SU-DHL-6 (cell line): ENCODE data around the gene BEND7.
"Not testable (repeated sequence)": the region's sequence is repeated elsewhere in the genome, so short reads cannot be mapped to it uniquely, and the experiment has no call there.

Experiments used
- CTCF ChIP-seq: fragments of 200-600 bp; sonication (generic); IDR thresholded peaks from one replicate; pipeline ENCODE4 v1.5.1; 2017; ENCODE audit warnings: antibody characterized with exemption, mild to moderate bottlenecking, low read length, moderate library complexity; ENCODE audit not compliant: insufficient read depth, poor library complexity, severe bottlenecking
- EZH2phosphoT487 ChIP-seq: fragments of 200-600 bp; sonication (generic), shearing (Covaris generic); conservative IDR thresholded peaks from 2 replicates; pipeline ENCODE4 v1.6.1; 2018; ENCODE audit warnings: mild to moderate bottlenecking, antibody characterized with exemption, low read length, moderate library complexity, mixed read lengths

DNA sequence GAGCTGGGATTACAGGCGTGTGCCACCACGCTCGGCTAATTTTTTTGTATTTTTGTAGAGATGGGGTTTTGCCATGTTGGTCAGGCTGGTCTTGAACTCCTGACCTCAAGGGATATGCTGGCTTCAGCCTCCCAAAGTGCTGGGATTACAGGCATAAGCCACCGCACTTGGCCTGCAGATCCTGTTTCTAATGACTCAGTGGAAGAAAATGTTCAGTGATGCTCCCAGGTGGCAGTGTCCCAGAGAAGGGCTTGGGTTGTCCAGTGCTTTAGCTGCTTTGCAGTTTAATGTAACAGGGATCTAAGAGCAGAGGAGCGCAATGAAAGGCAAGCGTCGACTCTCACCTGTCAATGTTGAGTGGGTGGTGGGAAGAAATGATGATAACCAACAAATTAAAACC lies 125.4 kb downstream of the BEND7 start:
- TF ChIP-seq CTCF, EZH2phosphoT487: not testable (repeated sequence)
